ENCODE results near the gene PET100.

DNA sequence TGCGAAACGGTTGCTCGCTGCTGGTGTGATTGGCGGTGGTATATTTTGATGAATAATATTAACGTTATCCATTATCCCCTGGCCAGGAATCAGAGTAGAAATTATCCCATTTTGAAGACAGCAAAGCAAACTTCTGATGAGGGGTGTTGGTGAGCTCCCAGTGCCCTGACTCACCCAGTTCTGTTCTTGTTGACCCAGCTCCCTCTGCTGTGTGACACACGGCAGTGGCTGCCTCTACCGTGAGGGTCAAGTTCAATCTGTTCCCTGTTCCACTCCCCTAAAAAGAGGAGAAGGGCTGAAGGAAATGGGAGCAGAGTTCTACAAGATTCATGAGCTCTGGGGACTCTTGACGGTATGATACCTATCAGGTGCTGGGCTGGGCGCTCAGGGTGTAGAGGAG, 31.9 kb upstream of the PET100 start:
- TF ChIP-seq, protein P1, sequence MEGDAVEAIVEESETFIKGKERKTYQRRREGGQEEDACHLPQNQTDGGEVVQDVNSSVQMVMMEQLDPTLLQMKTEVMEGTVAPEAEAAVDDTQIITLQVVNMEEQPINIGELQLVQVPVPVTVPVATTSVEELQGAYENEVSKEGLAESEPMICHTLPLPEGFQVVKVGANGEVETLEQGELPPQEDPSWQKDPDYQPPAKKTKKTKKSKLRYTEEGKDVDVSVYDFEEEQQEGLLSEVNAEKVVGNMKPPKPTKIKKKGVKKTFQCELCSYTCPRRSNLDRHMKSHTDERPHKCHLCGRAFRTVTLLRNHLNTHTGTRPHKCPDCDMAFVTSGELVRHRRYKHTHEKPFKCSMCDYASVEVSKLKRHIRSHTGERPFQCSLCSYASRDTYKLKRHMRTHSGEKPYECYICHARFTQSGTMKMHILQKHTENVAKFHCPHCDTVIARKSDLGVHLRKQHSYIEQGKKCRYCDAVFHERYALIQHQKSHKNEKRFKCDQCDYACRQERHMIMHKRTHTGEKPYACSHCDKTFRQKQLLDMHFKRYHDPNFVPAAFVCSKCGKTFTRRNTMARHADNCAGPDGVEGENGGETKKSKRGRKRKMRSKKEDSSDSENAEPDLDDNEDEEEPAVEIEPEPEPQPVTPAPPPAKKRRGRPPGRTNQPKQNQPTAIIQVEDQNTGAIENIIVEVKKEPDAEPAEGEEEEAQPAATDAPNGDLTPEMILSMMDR (IDR thresholded peaks at IDR 0.05 in 2 of 3, conservative IDR thresholded peaks at IDR 0.05 in 1 of 3; ENCODE audit: borderline replicate concordance in 1 of 3, insufficient read depth in 1 of 3, low read depth in 2 of 3, low read length in 2 of 3), result no peak
- no peak for TF ChIP-seq FOSL1 (IDR thresholded peaks at IDR 0.05; ENCODE audit: low read depth)
- no peak for TF ChIP-seq CEBPB (IDR thresholded peaks at IDR 0.05; ENCODE audit: low read depth)
- TF ChIP-seq, protein P2, sequence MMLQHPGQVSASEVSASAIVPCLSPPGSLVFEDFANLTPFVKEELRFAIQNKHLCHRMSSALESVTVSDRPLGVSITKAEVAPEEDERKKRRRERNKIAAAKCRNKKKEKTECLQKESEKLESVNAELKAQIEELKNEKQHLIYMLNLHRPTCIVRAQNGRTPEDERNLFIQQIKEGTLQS (IDR thresholded peaks at IDR 0.05), result no peak
- TF ChIP-seq EZH2 (IDR thresholded peaks at IDR 0.05), result no peak
- TF ChIP-seq JUND (IDR thresholded peaks at IDR 0.05), result no peak
- no peak for TF ChIP-seq EZH2phosphoT487 (IDR thresholded peaks at IDR 0.05; ENCODE audit: borderline replicate concordance)
